ENCODE results near the gene PPP1R3A. TPM values are rescaled to one million over a fixed set of nuclear protein-coding genes. Genes with fewer than 3 reads are reported as not detected.

The PPP1R3A gene
- total RNA-seq, 1 donor from 2014 or later = not detected

DNA sequence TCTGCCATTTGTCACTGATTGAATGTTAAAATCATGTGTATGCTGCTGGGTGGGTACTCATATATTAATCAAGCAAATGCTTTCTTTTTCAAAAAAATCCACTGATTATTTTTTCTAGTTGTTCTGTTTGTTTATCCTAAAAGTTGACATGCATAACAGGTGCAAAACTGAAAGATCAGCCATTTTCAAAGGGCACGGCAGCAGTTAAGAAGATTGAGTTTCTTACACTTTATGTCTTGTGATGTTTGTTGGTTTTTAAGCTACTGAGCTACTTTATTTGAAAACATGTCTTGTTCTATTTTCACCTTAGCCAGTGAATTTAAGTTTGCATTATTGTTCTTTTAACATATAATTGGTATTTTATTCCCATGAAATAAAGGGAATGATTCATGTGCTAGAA is 45.8 kb downstream of the PPP1R3A start:
- no peaks in the 10 kb centered on the region for H3K9me3 ChIP-seq (ENCODE audit: insufficient read depth, low read depth, low read length)
- no peaks in the 10 kb centered on the region for H3K79me2 ChIP-seq (ENCODE audit: insufficient read depth, low read length)
- FAIRE-seq = no peak
- Mint-ChIP-seq H3K4me1 (ENCODE audit: low read depth, unreplicated experiment) (peaks cover 4% of the 10 kb centered on the region), H3K9me3 (ENCODE audit: unreplicated experiment) (no peaks in the 10 kb centered on the region), H3K36me3 (ENCODE audit: low read depth, unreplicated experiment) (no peaks in the 10 kb centered on the region), H3K4me3 (ENCODE audit: unreplicated experiment) (no peak overlapping the region), H3K27me3 (ENCODE audit: low read depth, unreplicated experiment) (no peaks in the 10 kb centered on the region), H3K27ac (ENCODE audit: unreplicated experiment) (no peak overlapping the region)
- H3K4me3 ChIP-seq (ENCODE audit: insufficient read depth, low read depth, low read length) = no peak overlapping the region
- no peak for TF ChIP-seq EZH2 (IDR thresholded peaks at IDR 0.05; ENCODE audit: insufficient read depth, low read length)
- TF ChIP-seq, protein P1, sequence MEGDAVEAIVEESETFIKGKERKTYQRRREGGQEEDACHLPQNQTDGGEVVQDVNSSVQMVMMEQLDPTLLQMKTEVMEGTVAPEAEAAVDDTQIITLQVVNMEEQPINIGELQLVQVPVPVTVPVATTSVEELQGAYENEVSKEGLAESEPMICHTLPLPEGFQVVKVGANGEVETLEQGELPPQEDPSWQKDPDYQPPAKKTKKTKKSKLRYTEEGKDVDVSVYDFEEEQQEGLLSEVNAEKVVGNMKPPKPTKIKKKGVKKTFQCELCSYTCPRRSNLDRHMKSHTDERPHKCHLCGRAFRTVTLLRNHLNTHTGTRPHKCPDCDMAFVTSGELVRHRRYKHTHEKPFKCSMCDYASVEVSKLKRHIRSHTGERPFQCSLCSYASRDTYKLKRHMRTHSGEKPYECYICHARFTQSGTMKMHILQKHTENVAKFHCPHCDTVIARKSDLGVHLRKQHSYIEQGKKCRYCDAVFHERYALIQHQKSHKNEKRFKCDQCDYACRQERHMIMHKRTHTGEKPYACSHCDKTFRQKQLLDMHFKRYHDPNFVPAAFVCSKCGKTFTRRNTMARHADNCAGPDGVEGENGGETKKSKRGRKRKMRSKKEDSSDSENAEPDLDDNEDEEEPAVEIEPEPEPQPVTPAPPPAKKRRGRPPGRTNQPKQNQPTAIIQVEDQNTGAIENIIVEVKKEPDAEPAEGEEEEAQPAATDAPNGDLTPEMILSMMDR (IDR thresholded peaks at IDR 0.05; ENCODE audit: insufficient read depth, low read depth, low read length) = no peak
- no peak for DNase-seq (ENCODE audit: low read depth)
- H3K36me3 ChIP-seq (ENCODE audit: insufficient read depth, low read length) = no peaks in the 10 kb centered on the region
- no peak overlapping the region for H2AFZ ChIP-seq (ENCODE audit: low read depth, low read length)
- H3K27me3 ChIP-seq (ENCODE audit: insufficient read depth, low read length) = no peaks in the 10 kb centered on the region
- H4K20me1 ChIP-seq (ENCODE audit: insufficient read depth, low read length) = no peaks in the 10 kb centered on the region
- H3K9ac ChIP-seq (ENCODE audit: low read length) = no peak overlapping the region
- H3K4me2 ChIP-seq (ENCODE audit: low read length) = no peak overlapping the region
- no peaks in the 10 kb centered on the region for H3K4me1 ChIP-seq (ENCODE audit: insufficient read depth, low read length)
- H3K27ac ChIP-seq (ENCODE audit: low read depth, low read length) = no peak overlapping the region

DNA sequence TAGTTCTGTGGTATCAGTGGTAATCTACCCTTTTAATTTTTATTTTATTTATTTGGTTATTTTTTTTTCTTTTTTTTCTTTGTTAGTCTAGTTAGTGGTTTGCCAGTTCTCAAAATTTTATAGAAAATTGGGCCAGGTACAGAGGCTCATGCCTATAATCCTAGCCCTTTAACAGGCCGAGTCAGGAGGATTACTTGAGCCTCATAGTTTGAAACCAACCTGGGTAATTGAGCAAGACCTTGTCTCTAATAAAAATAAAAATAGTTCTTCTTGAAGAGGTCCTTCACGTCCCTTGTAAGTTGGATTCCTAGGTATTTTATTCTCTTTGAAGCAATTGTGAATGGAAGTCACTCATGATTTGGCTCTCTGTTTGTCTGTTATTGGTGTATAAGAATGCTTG is 51.5 kb downstream of the PPP1R3A start:
- H3K27me3 Mint-ChIP-seq (ENCODE audit: low read depth, unreplicated experiment) = no peaks in the 10 kb centered on the region
- Histone ChIP-seq H3K27me3 (ENCODE audit: insufficient read depth, low read length) (no peaks in the 10 kb centered on the region), H3K4me1 (ENCODE audit: insufficient read depth, low read length) (no peaks in the 10 kb centered on the region), H2AFZ (ENCODE audit: low read depth, low read length) (no peak overlapping the region), H3K9me3 (ENCODE audit: insufficient read depth, low read depth, low read length) (no peaks in the 10 kb centered on the region), H4K20me1 (ENCODE audit: insufficient read depth, low read length) (no peaks in the 10 kb centered on the region), H3K9ac (ENCODE audit: low read length) (no peak overlapping the region), H3K4me2 (ENCODE audit: low read length) (no peak overlapping the region), H3K36me3 (ENCODE audit: insufficient read depth, low read length) (no peaks in the 10 kb centered on the region), H3K79me2 (ENCODE audit: insufficient read depth, low read length) (no peaks in the 10 kb centered on the region), H3K27ac (ENCODE audit: low read depth, low read length) (no peak overlapping the region), H3K4me3 (ENCODE audit: insufficient read depth, low read depth, low read length) (no peak overlapping the region)
- H3K36me3 Mint-ChIP-seq (ENCODE audit: low read depth, unreplicated experiment) = no peaks in the 10 kb centered on the region
- H3K27ac Mint-ChIP-seq (ENCODE audit: unreplicated experiment) = no peak overlapping the region
- no peaks in the 10 kb centered on the region for H3K9me3 Mint-ChIP-seq (ENCODE audit: unreplicated experiment)
- no peak for TF ChIP-seq EZH2 (IDR thresholded peaks at IDR 0.05; ENCODE audit: insufficient read depth, low read length)
- TF ChIP-seq, protein P1 (IDR thresholded peaks at IDR 0.05; ENCODE audit: insufficient read depth, low read depth, low read length) = no peak
- no peak overlapping the region for H3K4me3 Mint-ChIP-seq (ENCODE audit: unreplicated experiment)
- DNase-seq (ENCODE audit: low read depth) (no peak), FAIRE-seq (no peak)
- H3K4me1 Mint-ChIP-seq (ENCODE audit: low read depth, unreplicated experiment) = no peaks in the 10 kb centered on the region

DNA sequence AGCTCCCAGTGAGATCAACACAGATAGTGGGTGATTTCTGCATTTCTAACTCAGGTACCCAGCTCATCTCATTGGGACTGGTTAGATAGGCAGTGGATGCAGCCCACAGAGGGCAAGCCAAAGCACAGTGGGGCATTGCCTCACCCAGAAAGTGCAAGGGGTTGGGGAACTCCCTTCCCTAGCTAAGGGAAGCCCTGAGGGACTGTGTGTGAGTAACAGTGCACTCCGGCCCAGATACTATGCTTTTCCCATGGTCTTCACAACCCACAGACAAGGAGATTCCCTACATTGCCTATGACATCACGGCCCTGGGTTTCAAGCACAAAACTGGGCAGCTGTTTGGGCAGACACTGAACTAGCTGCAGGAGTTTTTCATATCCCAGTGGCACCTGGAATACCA is 62.8 kb downstream of the PPP1R3A start:
- H3K4me3 Mint-ChIP-seq (ENCODE audit: unreplicated experiment) = no peak overlapping the region
- DNase-seq (ENCODE audit: low read depth) (no peak), FAIRE-seq (no peak)
- Histone ChIP-seq H3K9me3 (ENCODE audit: insufficient read depth, low read depth, low read length) (no peaks in the 10 kb centered on the region), H3K27me3 (ENCODE audit: insufficient read depth, low read length) (no peaks in the 10 kb centered on the region), H3K36me3 (ENCODE audit: insufficient read depth, low read length) (no peaks in the 10 kb centered on the region), H3K4me1 (ENCODE audit: insufficient read depth, low read length) (no peaks in the 10 kb centered on the region), H3K9ac (ENCODE audit: low read length) (no peak overlapping the region), H3K79me2 (ENCODE audit: insufficient read depth, low read length) (no peaks in the 10 kb centered on the region), H4K20me1 (ENCODE audit: insufficient read depth, low read length) (no peaks in the 10 kb centered on the region), H2AFZ (ENCODE audit: low read depth, low read length) (no peak overlapping the region), H3K4me3 (ENCODE audit: insufficient read depth, low read depth, low read length) (no peak overlapping the region), H3K27ac (ENCODE audit: low read depth, low read length) (no peak overlapping the region), H3K4me2 (ENCODE audit: low read length) (no peak overlapping the region)
- no peak overlapping the region for H3K27ac Mint-ChIP-seq (ENCODE audit: unreplicated experiment)
- no peaks in the 10 kb centered on the region for H3K4me1 Mint-ChIP-seq (ENCODE audit: low read depth, unreplicated experiment)
- TF ChIP-seq EZH2 (IDR thresholded peaks at IDR 0.05; ENCODE audit: insufficient read depth, low read length) = no peak
- TF ChIP-seq, protein P1 (IDR thresholded peaks at IDR 0.05; ENCODE audit: insufficient read depth, low read depth, low read length) = no peak
- no peaks in the 10 kb centered on the region for H3K36me3 Mint-ChIP-seq (ENCODE audit: low read depth, unreplicated experiment)
- peaks cover 9% of the 10 kb centered on the region for H3K9me3 Mint-ChIP-seq (ENCODE audit: unreplicated experiment)
- no peaks in the 10 kb centered on the region for H3K27me3 Mint-ChIP-seq (ENCODE audit: low read depth, unreplicated experiment)

All from astrocyte (in vitro differentiated cells and primary cell).